Esophagus muscularis mucosa (tissue), 4 donors: Measurements from ENCODE around the gene NOL3. TPM values are rescaled to one million over a fixed set of nuclear protein-coding genes. Genes with fewer than 3 reads are reported as not detected.

Experiments
- DNase-seq: peaks from one replicate; pipeline ENCODE4 v3.0.0-alpha.2; 2017; ENCODE audit errors: extremely low spot score
- H3K27ac ChIP-seq, 4 donors: fragments of 200-600 bp; sonication (generic); replicated peaks in 1 of 4; 1 replicate in 3 of 4; 2 replicates in 1 of 4; pipeline ENCODE4 v1.5.1; 2016 to 2019; ENCODE audit warnings: mild to moderate bottlenecking in 1 of 4
- H3K27me3 ChIP-seq, 4 donors: fragments of 200-600 bp; sonication (generic); one replicate each; pipeline versions ENCODE4 v1.5.1 to v1.6.0; 2016 to 2019
- H3K36me3 ChIP-seq, 4 donors: fragments of 200-600 bp; sonication (generic); one replicate each; pipeline ENCODE4 v1.5.1; 2016 to 2019
- H3K4me1 ChIP-seq, 4 donors: fragments of 200-600 bp; sonication (generic); one replicate each; pipeline ENCODE4 v1.5.1; 2016 to 2019
- H3K4me3 ChIP-seq, 4 donors: fragments of 200-600 bp; sonication (generic); 1 replicate in 2 of 4; 2 replicates in 2 of 4; pipeline ENCODE4 v1.5.1; 2016 to 2019; ENCODE audit warnings: mild to moderate bottlenecking in 4 of 4, moderate library complexity in 1 of 4
- H3K9me3 ChIP-seq, 4 donors: fragments of 200-600 bp; sonication (generic); 1 replicate in 3 of 4; 2 replicates in 1 of 4; pipeline ENCODE4 v1.5.1; 2016 to 2019
- CTCF ChIP-seq, 3 experiments: fragments of 200-600 bp in 2 of 3; fragments of 450-650 bp in 1 of 3; sonication (generic) in 2 of 3; IDR thresholded peaks; one replicate each; pipeline ENCODE4 v1.5.1; 2017 to 2019; ENCODE audit warnings: antibody characterized with exemption in 3 of 3, mild to moderate bottlenecking in 2 of 3, moderate library complexity in 1 of 3
- EP300 ChIP-seq: sonication (generic); formaldehyde crosslinking; IDR thresholded peaks from one replicate; pipeline ENCODE4 v1.6.1; 2017; ENCODE audit warnings: antibody characterized with exemption
- POLR2A ChIP-seq: fragments of 450-650 bp; IDR thresholded peaks from one replicate; pipeline ENCODE4 v1.6.1; 2017; ENCODE audit warnings: antibody characterized with exemption, moderate library complexity, mild to moderate bottlenecking, low read depth
- POLR2AphosphoS5 ChIP-seq, 2 donors: sonication (generic); formaldehyde crosslinking; IDR thresholded peaks; one replicate each; pipeline ENCODE4 v1.6.1; 2017; ENCODE audit warnings: antibody characterized with exemption in 2 of 2
- WGBS: methylation state at CpG from one replicate; pipeline ENCODE4 v1.1.5; 2018; 5-methylcytosine and 5-hydroxymethylcytosine counted together
- intact Hi-C: fragments of 100-400 bp; cut with DNase I; formaldehyde crosslinking; loops from one replicate; pipeline ENCODE4 v1.15.1; 2023
- total RNA-seq, 4 donors: library from RNA; depleted of rRNA; stranded (reverse); fragments of >200 nt; gene quantifications; one replicate each; pipeline versions ENCODE4 v1.1.0 to v1.2.1, GENCODE V29; 2016

NOL3 gene
- total RNA-seq, 4 donors from 2014 or later: 40.6 to 58.2 (median 45.4) TPM

GRCh38 chr16:67146523-67147357, 23.6 kb upstream of the NOL3 start:
- intact Hi-C loops: no loop called here
- Histone ChIP-seq H3K27ac (no peak overlapping the region), H3K36me3 (peaks cover 48 to 82% (median 73%) of the 10 kb centered on the region in 4 donors), H3K27me3 (no peaks in the 10 kb centered on the region), H3K4me1 (peaks cover 7 to 30% (median 23%) of the 10 kb centered on the region in 4 donors), H3K4me3 (no peak overlapping the region), H3K9me3 (no peaks in the 10 kb centered on the region)
- no peak for TF ChIP-seq CTCF (IDR thresholded peaks at IDR 0.05)
- TF ChIP-seq EP300: no peak
- TF ChIP-seq POLR2AphosphoS5 (IDR thresholded peaks at IDR 0.05): no peak
- no peak for TF ChIP-seq POLR2A
- WGBS: 74% methylated on average over 6 of the region's 7 CpGs
- no peak for DNase-seq

DNA sequence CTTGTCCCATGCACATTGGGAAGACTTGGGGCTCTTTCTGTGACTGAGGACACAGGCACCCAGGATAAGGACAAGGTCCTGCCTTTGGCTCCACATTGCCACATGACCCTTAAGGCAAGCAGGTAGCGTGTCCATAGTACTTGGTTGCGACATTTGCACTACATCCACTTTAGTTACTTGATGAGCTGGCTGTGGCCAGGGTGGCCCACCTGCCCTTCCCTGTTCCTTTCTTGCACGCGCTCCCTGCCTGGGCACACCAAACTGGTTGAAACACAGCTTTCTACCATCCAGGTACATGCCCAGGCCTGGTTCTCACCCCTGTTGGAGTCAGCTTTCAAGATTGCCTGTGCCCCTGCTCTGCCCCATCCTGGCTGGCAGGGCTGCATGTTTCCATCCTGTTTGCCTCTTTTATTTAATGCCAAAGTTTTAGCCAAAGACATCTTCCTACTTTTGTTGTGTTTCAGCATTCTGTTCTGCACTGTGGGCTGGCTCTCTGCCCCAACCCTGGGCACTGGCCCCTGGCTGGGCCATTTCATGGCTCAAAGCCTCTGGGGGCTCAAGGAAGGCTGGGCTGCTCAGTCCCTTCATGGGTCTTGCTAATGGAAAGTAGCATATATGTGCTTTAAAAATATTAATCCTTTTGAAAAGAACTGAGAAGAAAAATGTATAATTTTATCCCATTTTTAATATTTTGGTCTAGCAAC, 22.7 kb upstream of the NOL3 start:
- H3K27ac ChIP-seq: no peak overlapping the region
- H3K4me3 ChIP-seq: no peak overlapping the region
- intact Hi-C loops: no loop called here
- H3K9me3 ChIP-seq: no peaks in the 10 kb centered on the region
- WGBS: 98% methylated on average over 4 of the region's 4 CpGs
- no peak for TF ChIP-seq POLR2A
- no peak for TF ChIP-seq POLR2AphosphoS5 (IDR thresholded peaks at IDR 0.05)
- TF ChIP-seq EP300: no peak
- no peak for TF ChIP-seq CTCF (IDR thresholded peaks at IDR 0.05)
- H3K36me3 ChIP-seq: peaks cover 40 to 74% (median 65%) of the 10 kb centered on the region in 4 donors
- no peak for DNase-seq
- no peaks in the 10 kb centered on the region for H3K27me3 ChIP-seq
- peaks cover 7 to 32% (median 23%) of the 10 kb centered on the region in 4 donors for H3K4me1 ChIP-seq

DNA sequence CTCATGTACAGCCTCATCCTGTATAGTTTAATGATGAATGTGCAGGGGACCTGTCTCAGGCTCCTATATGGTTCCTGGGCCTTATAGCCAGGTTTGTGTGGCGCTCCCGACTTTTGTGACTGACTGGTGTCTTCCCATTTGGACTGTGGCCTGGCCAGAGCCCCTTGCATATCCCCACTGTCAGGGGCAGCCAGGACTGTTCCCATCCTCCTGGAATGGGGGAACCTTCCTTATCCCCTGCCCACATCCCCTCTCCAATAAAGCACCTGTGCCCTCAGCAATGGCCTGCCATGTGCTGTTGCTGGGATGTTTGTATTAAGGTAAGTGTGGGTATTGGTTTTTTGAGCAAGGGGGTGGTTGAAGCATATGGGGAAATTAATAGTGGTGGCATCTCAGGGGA, 22.1 kb upstream of the NOL3 start:
- Histone ChIP-seq H3K9me3 (no peaks in the 10 kb centered on the region), H3K36me3 (peaks cover 37 to 67% (median 58%) of the 10 kb centered on the region in 4 donors), H3K4me3 (no peak overlapping the region), H3K27me3 (no peaks in the 10 kb centered on the region), H3K27ac (no peak overlapping the region), H3K4me1 (peaks cover 7 to 32% (median 23%) of the 10 kb centered on the region in 4 donors)
- TF ChIP-seq POLR2AphosphoS5 (IDR thresholded peaks at IDR 0.05): no peak
- no peak for TF ChIP-seq POLR2A
- no peak for TF ChIP-seq CTCF (IDR thresholded peaks at IDR 0.05)
- no peak for TF ChIP-seq EP300
- intact Hi-C loops: no loop called here
- 93% methylated on average over 2 of the region's 2 CpGs for WGBS
- no peak for DNase-seq

DNA sequence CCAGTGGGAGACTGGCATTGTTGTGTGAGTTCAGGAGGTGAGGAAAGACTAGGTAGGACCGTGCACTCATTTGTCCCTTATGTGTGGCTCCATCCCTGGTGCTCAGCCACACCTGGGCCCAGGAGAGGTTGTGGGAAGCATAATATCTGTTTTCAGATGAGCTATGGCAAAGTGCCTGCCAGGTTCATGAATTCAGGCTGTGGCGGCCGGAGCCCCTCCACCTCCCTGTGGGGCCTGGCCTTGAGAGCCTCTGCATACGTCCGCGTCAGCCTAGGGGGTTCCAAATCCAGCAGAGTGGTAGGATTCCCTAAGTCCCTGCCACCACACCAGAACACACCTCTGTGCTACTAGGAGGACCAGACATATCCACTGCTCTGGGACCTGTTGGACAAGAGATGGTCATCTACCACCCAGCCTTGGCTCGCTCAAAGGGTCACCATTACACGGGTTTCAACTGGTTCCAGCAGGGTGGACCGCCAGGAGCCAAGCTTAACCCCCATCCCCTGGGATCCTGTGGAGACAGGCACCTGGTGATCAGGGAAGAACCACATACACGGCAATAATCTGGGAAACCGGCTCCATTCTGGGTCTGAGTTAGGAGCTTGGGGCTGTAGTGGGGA, 21.6 kb upstream of the NOL3 start:
- peaks cover 31 to 62% (median 53%) of the 10 kb centered on the region in 4 donors for H3K36me3 ChIP-seq
- H3K4me3 ChIP-seq: no peak overlapping the region
- H3K27ac ChIP-seq: no peak overlapping the region
- peaks cover 7 to 32% (median 23%) of the 10 kb centered on the region in 4 donors for H3K4me1 ChIP-seq
- no peaks in the 10 kb centered on the region for H3K9me3 ChIP-seq
- WGBS: 92% methylated on average over 5 of the region's 11 CpGs
- no peak for DNase-seq
- intact Hi-C loops: no loop called here
- no peaks in the 10 kb centered on the region for H3K27me3 ChIP-seq
- TF ChIP-seq POLR2A: no peak
- no peak for TF ChIP-seq CTCF (IDR thresholded peaks at IDR 0.05)
- no peak for TF ChIP-seq EP300
- no peak for TF ChIP-seq POLR2AphosphoS5 (IDR thresholded peaks at IDR 0.05)
